Activated T-helper 1 cell treated with Interleukin-2 at 50 U/mL for 16 hours (primary cell): ENCODE data around the gene POLD4.

Experiments used
- DNase-seq: peaks from one replicate; pipeline ENCODE4 v3.0.0-alpha.2; 2020; ENCODE audit warnings: low read depth

Gene POLD4

DNA sequence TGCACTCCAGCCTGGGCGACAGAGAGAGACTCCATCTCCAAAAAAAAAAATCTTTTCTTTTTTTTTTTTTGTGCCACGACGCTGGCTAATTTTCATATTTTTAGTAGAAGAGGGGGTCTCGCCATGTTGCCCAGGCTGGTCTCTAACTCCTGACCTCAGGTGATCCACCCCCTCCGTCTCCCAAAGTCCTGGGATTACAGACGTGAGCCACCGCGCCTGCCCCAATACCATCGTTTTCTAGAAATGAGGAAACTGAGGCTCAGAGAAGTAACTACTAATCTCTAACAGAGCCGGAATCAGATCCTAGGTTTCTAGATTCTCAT lies 36.5 kb downstream of the POLD4 start:
- DNase-seq = no peak

DNA sequence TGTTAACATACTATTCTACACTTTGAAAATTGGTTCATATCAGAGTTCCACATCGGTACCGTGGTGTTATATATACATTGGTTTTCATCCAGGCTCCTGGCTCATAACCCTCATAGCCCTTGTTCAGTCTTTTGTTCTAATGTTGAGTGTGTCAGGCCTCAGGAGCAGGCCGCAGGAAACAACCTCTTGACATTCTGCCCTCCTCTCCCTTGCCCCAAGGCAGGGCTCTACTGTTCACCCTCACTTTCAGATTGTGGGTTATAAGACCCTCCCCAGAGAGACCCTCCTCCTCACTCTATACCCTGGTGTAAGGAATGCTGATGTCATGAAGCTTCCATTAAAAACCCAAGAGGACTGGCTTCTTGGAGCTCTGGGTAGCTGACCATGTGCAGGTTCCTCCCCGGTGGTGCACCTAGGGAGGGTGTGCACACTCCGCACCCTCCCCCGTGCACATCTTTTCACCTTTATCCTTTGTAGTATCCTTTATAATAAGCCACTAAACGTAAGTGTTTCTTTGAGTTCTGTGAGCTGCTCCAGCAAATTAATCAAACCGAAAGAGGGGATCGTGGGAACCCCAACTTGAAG lies 37.9 kb downstream of the POLD4 start:
- DNase-seq = no peak

DNA sequence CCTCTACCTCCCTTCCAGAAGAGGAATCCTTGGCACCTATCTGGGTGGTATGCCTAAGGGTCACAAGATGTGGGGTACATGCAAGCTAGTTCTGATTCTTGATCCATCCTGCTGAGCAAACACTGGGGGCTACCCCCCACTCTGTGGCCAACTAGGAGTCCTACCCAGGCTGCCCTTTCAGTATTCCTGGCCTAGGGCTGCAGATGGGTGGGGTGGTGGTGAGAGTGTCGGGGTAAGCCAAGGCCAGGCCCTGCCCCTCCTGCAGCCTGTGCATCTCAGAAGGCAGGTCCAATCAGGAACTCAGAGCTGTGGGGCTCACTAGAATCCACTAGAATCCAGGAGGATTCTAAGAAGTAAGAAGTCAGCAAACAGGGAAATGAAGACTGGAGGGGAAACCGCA lies 39.1 kb downstream of the POLD4 start:
- DNase-seq = no peak

DNA sequence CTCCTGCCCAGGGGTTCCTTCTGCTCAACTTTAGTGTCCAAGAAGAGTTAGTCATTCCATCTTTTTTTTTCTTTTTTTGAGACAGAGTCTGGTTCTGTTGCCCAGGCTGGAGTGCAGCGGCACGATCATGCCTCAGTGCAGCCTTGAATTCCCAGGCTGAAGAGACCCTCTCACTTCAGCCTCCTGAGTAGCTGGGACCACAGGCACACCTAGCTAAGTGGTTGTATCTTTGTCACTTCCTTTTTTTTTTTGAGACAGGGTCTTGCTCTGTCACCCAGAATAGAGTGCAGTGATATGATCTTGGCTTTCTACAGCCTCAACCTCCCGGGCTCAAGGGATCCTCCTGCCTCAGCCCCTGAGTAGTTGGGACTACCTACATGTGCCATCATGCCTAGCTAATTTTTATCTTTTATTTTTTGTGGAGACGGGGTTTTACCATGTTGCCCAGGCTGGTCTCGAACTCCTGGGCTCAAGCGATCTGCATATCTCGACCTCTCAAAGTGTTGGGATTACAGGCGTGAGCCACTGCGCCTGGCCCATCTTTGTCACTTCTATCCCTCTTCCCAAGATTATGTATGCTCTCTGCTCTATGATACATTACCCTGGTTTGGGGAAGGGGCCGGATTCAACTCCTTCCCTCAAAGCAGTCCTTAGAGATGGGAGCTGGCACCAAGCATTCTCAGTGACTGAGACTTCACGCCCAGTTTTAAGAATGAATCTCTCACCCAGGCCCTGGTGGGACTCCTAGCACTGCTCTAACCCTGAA lies 40.0 kb downstream of the POLD4 start:
- DNase-seq = no peak

DNA sequence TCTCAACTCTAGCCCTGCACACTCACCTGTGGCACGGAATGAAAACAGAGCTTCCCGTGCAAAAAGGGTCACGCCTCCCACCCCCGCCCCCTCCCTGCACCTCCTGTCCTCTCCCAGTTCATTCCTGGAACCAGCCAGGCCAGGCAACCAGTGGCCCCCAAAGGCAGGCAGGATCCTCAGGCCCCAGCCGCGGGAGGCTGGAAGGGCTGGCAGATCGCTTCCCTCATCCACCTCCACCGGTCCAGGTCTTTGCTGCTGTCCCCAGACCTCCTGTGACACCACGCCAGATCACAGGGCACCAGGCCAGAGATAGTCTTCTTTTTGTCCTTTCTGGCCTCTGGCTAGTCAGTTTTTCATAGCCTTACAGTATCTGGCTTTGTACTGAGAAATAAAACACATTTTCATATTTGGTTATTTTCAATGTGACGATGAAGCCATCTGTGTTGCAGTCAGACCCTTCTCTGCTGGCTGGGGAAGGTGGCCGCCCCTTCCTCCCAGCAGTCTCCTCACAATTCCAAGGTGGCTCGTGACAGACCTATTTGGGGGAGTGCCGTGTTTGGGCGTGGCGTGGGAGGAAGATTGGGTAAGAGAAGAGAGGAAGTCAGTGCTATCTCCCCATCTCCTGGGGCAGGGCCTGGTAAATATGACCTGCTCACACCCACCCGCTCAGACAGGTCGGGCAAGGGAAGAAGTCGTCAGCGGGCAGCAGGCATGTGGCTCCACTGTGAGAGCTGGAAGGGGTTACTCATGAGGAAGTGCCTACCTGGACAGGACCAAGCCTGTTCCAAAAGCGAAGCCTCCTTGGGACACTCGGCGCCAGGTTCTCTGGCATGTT lies 40.9 kb downstream of the POLD4 start:
- DNase-seq = no peak

DNA sequence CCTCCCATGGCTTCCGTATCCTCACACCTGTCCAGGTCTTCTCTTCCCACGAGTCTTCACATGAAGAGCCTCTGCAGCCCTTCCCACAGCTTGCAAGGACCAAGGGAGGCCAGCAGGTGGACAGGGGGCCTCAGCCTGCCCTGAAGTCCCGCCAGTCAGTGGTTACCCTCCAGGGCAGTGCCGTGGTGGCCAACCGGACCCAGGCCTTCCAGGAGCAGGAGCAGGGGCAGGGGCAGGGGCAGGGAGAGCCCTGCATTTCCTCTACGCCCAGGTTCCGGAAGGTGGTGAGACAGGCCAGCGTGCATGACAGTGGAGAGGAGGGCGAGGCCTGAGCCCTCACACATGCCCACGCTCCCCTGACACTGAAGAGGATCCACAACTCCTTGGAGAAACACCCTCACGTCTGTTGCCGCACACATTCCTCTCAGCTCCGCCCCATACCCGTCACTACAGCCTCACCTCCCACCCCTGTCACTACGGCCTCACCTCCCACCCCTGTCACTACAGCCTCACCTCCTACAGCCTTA lies 41.7 kb downstream of the POLD4 start:
- DNase-seq = no peak

DNA sequence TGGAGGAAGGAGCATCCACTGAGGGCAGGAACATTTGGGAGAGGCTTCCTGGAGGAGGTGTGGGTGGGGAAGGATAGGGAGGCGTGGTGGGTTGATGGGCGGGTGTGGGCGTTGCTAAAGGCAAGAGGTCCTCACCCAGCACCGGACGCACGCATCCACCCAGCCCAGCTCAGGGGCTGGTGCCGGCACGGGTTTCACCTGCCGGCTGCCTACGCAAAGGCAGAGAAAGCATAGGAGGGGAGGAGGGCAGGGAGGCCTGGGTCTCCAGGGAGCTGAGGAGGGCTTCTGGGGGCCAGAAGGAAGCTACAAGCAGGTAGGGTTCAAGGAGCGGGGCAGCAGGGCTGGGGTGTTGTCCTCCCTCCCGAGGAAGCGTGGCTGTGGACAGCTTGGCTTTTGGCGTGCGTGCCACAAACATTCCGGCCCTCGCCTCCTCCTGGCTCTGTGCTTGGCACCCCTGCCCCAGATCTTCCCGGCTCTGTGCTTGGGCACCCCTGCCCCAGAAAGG lies 42.2 kb downstream of the POLD4 start:
- DNase-seq = no peak

DNA sequence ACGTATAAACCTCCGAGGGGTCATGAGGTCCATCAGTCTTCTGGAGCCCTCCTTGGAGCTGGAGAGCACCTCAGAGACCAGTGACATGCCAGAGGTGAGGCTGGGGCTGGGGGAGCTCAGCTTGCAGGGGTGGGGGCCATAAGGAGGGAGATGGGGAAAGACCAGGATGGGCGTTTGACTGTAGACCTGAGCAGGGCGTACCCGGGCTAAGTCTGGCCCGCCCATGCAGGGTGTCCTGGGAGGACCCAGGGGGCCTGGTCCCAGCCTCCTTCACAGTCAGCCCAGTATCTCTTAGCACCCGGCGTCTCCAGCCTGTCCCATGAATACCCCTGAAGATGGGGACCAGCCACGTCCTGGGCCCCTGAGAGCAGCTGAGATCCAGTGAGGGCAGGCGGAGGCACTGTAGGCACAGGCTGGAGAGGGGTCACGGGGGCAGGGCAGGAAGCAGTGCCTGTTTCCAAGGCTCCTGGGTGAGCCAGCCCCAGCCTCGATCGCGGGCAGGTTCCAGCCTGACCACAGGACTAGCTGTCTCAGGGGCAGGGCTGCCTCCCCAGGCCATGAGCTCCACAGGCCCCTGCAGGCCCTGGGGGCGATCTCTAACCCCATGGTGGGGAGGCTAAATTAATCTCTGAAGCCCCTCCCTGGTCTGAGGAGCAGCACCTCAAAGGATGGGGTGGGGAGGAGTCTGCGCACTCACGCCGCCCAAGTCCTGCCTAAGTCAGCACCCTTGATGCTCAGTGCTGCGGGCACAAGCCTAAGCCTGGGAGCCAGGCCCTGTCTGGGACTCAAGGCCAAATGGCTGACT lies 42.9 kb downstream of the POLD4 start:
- no peak for DNase-seq

DNA sequence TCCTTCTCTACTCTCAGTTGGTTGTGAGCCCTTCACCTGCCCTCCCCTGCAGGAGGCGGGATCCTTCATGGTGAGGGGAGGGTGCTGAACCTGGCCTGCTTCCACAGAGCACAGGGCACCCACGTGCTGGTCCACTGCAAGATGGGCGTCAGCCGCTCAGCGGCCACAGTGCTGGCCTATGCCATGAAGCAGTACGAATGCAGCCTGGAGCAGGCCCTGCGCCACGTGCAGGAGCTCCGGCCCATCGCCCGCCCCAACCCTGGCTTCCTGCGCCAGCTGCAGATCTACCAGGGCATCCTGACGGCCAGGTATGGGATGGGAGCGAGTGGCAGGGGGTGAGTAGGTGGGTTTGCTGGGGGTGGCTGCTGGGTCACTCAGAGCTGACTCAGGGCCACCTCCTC lies 43.7 kb downstream of the POLD4 start:
- DNase-seq = no peak

DNA sequence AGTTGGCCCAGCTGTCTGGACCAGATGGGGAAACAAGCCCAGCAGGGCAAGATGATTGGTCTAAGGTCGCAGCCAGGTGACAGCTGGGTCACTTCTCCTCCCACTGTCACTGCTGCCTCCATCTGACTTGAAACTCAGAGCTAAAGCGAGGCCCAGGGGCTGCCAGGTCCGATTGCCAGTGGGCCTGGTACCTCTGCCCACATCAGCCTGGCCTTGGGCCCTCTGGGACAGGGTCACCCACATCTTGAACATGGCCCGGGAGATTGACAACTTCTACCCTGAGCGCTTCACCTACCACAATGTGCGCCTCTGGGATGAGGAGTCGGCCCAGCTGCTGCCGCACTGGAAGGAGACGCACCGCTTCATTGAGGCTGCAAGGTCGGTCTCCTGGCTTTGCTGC lies 44.2 kb downstream of the POLD4 start:
- DNase-seq = no peak

DNA sequence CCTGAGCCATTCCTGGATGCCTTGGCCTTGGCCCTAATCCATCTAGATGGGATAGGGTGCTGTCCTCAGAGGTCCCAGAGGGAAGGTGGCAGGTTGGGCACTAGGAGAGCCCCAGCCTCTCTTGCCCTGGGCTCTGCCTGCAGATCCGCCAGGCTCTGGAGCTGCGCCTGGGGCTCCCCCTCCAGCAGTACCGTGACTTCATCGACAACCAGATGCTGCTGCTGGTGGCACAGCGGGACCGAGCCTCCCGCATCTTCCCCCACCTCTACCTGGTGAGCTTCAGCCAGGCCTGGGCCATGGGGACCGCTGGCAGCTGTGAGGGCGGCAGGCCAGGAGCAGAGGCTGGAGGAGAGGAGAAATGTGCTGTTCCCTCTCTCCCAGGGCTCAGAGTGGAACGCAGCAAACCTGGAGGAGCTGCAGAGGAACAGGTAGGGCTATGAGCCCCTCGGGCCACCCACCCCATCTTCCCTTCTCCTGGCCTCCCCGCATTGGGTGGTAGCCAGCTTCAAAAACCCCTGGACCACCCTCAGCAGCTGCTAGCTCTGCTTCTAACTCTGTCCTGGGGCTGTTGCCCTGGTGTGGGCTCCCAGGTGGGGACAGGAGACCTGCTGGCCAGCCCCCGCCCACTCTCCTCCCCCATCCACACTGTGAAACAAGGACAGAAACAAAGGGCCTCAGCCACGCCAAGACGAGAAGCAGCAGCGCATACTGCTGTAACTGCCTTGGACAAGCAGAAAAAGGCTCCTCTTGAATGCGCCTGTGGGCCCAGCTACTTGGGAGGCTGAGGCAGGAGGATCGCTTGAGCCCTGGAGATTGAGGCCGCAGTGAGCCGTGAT lies 45.1 kb downstream of the POLD4 start:
- no peak for DNase-seq

DNA sequence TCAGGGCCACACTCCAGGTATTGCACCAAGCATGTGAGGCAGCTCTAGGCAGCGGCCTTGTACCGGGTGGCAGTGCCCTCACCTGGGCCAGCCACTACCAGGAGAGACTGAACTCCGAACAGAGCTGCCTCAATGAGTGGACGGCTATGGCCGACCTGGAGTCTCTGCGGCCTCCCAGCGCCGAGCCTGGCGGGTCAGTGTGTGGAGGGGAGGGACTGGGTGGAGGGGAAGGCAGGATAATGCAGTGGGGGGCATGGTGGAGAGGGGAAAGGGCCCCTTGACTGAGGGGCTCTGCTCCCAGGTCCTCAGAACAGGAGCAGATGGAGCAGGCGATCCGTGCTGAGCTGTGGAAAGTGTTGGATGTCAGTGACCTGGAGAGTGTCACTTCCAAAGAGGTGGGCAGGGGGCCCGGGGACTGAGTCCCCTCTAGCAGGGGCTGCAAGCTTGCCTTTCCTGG lies 45.8 kb downstream of the POLD4 start:
- no peak for DNase-seq

DNA sequence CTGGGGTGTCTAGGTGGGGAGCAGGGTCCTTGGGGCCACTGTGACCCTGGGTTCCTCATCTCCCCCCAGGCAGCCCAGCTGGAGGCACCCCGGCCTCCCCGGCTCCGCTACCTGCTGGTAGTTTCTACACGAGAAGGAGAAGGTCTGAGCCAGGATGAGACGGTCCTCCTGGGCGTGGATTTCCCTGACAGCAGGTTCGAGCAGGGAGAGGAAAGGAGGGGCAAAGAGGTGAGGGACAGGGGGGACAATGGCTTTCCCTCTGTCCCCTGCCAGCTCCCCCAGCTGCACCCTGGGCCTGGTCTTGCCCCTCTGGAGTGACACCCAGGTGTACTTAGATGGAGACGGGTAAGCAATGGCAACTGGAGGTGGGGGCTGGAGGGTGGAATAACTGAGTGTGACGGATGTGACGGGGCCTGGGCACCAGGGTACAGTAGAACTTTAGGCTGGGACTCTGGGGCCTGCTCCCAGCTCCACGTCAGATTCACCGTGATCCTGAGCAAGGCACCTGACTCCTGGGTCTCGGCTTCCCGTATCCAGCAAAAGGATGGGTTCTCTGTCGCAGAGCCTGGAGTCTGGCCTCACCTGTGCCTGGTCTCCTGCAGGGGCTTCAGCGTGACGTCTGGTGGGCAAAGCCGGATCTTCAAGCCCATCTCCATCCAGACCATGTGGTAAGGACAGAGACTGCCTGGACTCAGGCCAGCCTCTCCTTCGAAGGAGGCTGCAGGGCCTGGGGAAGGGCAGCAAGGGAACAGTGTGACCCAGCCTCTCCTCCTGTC lies 46.4 kb downstream of the POLD4 start:
- no peak for DNase-seq

DNA sequence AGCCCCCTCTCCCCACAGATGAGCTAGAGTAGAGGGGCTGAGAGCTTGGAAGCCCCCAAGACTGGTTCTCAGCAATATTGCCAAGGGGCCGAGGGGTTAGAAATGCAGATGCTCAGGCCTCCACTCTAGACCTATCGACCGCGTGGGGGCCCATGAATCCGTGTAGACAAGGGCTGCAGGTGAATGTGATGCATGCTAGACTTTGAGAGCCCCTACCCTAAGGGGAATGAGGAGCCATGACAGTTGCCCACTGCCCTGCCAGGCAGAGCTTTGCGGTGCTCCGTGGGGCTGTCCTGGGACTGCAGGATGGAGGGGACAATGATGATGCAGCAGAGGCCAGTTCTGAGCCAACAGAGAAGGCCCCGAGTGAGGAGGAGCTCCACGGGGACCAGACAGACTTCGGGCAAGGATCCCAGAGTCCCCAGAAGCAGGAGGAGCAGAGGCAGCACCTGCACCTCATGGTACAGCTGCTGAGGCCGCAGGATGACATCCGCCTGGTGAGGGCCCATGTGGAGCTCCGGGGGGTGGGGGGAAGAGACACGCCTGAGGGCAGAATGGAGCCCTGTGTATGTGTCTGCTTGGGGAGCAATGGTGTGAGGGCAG lies 48.7 kb downstream of the POLD4 start:
- no peak for DNase-seq

DNA sequence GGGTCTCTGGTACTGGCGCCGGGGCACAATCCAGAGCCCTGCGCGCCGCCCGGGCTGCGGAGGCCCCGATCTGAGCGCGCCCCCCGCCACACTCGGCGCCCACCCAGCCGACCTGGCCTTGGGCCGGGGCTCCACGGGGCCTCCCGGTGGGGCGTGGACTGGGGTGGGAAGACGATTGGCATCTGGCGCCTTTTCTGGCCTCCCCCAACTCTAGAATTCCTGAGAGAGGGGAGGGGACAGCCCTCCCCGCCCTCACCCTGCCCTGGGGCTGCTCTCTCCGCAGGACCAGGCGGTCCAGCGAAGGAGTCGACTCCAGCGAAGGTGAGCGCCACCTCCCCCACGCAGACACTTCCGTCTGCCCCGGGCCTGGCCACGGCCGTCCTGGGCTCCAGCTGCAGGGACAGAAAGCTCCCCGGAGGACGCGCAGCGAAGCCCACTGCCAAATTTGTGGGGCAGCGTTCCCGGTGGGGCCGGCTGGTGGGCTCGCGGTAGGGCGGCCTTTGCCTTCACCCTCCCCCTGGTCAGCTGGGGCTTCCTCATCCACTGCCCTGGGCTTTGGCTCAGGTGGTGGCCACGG lies 49.4 kb downstream of the POLD4 start:
- DNase-seq = no peak

DNA sequence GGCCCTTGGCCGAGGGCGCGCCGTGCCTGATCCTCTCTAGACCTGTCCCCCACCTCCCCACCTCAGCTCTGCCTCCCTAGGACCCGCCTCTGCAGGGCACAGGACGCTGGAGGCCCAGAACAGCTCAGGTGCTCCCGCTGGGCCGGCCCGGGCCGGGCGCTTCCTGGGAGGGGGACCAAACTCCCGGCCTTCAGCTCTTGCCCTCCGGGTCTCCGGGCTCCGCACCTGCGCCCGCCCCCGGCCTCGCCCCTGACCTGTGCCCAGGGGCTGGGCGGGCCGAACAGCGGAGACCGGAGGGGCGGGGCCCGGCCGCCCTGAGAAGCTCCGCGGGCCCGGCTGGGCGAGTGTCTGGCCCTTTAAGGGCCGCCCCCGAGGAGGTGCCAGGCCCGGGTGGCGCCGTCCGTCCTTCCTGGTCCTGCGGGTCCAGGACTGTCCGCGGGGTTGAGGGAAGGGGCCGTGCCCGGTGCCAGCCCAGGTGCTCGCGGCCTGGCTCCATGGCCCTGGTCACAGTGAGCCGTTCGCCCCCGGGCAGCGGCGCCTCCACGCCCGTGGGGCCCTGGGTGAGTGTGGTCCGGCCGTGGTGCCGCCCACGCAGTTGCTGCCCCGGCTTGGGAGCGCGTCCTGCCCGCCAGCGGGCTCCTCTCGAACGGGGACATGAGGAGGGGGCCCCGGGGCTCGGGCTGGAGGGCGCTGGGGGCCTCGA lies 50.1 kb downstream of the POLD4 start, which contains the start of gene SSH3:
Gene SSH3 (plus strand): TSS at position 399 of the 703 bp plus-strand sequence. CDS start 96 bp downstream, at position 495.
- no peak for DNase-seq

DNA sequence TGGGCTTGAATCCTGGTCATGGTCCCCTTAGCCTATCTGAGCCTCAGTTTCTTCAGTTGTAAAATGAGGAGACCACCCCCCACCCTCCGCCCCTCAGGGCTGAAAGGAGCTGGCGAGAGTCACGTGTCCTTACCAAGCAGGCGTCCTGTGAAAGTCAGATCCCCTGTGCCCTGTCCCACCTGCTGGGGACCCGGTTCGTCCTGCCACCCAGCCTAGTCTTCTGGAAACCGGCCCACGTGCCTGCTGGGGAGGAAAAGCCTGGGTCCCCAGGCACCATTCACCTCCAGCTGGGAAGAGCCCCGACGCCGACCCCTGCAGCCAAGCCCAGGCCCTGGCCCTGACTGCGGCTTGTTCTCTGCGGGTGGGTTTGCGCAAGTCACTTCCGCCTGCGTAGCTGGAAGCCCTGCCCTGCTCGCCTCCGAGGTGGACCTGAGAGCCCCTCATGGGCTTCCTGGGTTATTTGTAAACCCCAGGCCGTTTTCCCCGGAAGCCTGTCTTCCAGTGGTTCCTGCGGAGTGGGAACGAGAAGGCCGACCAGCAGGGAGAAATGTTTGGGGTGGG lies 50.7 kb downstream of the POLD4 start:
- no peak for DNase-seq

DNA sequence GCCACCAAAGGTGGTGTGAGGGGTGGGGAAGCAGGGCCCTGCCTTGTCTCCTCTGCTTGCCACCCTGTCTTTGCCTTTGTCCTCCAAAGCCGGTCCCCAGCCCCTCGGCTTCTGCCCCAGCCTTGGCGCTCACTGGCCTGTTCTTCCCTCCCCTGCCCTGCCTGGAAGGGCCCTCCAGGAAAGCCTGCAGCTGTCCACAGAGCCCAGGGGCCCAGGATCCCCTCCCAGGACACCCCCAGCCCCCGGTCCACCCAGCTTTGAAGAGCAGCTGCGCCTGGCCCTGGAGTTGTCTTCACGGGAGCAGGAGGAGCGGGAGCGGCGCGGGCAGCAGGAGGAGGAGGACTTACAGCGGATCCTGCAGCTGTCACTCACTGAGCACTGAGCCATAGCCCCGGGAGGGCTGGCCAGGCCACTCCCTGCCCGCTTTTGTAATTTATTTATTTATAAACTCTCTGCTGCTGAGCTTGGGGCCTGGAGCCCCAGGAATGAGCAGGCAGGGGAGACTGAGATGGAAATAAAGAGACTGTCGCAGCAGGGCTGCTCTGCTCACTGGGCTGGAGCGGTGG lies 51.3 kb downstream of the POLD4 start:
- no peak for DNase-seq
